Measurements from ENCODE around the gene INHBB.

INHBB gene

GRCh38 chr2:120398051-120398995 is 52.4 kb downstream of the INHBB start:
- no peak for DNase-seq (ENCODE audit: low spot score)

- DNase-seq (ENCODE audit: low spot score) = no peak
These were observed 53.3 kb downstream of the INHBB start for GRCh38 chr2:120398996-120399888.

GRCh38 chr2:120399889-120400240 is 53.9 kb downstream of the INHBB start:
- no peak for DNase-seq (ENCODE audit: low spot score)

- no peak for DNase-seq (ENCODE audit: low spot score)
These were observed 54.6 kb downstream of the INHBB start for GRCh38 chr2:120400551-120400950.
